Measurements from ENCODE around the gene BDP1.
"Not testable (repeated sequence)": the region's sequence is repeated elsewhere in the genome, so short reads cannot be mapped to it uniquely, and the experiment has no call there.

BDP1 gene

DNA sequence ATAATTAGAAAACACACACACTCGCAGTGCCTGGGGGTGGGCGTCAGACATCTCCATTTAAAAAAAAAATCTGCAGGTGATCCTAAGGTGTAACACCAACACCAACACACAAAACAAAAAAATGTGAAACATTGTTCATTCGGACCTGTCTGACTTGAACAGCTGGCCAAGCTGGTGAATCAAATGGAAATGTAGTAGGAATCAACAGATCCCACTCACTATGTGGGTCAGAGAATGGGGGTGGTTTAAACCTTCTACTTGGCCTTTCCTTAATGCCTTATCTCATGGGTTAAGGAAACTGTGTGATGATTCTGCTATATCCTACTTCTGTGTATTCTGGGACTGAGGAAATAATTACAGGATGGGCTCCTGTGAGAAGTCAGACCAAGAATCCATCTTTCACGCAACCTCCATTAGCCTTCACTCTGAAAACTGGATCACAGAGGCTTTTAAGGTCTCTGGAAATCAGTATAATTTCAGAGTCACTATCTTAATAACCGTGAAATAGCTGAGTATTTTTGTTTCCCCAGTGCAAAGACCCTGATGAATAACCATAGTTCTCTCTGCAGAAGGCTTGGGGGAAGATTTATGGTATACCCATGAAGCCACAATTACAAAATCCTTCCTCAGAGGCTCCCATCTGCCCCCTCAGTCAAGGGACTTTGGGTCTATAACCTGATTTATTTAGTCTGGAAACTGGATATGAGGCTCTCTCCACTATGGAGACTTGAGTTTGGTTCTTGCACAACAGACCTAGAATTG is 114.5 kb downstream of the BDP1 start:
- no peak for DNase-seq (ENCODE audit: low spot score)

DNA sequence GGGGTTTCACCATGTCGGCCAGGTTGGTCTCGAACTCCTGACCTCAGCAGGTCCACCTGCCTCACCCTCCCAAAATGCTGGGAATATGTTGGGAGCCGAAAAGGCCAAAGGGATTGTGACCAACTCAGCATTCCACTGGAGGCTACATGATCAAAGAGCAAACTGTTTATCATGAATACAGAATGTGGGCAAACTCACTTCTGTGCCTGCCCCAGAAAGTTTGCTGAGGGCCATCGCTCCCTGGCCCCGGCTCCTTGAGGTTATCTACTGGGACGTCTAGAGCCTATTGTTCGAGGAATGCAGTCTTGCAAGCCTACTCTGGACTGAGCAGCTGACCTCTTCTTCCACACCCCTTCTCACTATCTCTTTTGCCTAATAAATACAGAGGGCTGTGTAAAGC is 116.4 kb downstream of the BDP1 start:
- not testable (repeated sequence) for DNase-seq (ENCODE audit: low spot score)

GRCh38 chr5:71573591-71573990 is 118.1 kb downstream of the BDP1 start:
- DNase-seq (ENCODE audit: low spot score), result no peak

GRCh38 chr5:71575588-71575987 is 120.1 kb downstream of the BDP1 start:
- not testable (repeated sequence) for DNase-seq (ENCODE audit: low spot score)

- no peak for DNase-seq (ENCODE audit: low spot score)
These were observed 120.8 kb downstream of the BDP1 start for GRCh38 chr5:71576241-71576640.

- DNase-seq (ENCODE audit: low spot score), result not testable (repeated sequence)
These were observed 122.4 kb downstream of the BDP1 start for GRCh38 chr5:71577839-71578238.

- DNase-seq (ENCODE audit: low spot score), result no peak
These were observed 127.6 kb downstream of the BDP1 start for GRCh38 chr5:71582945-71583584.

- DNase-seq (ENCODE audit: low spot score), result peak; percentile 6
These were observed 130.8 kb downstream of the BDP1 start for GRCh38 chr5:71586052-71586940.

DNA sequence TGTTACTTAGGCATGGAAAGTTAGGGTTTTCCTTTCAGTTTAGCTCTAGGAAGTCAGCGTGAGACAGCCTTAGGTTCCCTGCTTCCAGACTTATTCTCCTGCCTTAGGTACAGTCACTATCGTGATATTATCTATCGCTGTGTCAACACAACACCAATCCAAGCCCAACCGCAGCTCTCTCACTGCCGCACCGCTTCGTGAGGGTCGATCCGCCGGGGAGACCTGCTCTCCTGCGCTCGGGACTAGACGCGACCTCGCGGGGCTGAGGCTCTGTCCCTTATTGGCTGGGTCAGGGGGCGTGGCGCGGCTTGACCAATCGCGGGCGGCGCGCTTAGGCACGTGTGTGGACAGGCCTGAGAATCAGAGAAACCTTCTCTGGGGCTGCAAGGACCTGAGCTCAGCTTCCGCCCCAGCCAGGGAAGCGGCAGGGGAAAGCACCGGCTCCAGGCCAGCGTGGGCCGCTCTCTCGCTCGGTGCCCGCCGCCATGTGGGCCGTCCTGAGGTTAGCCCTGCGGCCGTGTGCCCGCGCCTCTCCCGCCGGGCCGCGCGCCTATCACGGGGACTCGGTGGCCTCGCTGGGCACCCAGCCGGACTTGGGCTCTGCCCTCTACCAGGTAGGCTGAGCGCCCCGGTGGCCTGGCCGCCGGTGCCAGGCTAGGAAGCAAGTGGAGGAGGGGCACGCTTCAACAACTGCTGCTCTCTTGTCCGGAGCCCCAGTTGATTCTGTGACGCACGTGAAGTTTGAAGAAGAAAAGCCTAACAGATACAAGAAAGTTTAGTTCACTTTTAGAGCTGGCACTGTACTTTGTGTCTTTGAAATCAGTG is 131.7 kb downstream of the BDP1 start, which contains the start of gene MCCC2:
MCCC2 (plus strand) TSS at position 400 of the 825 bp plus-strand sequence; CDS start at position 486, 86 bp downstream.
- peak; percentile 97 for DNase-seq (ENCODE audit: low spot score)

GRCh38 chr5:71587766-71588532 is 132.5 kb downstream of the BDP1 start:
- no peak for DNase-seq (ENCODE audit: low spot score)

DNA sequence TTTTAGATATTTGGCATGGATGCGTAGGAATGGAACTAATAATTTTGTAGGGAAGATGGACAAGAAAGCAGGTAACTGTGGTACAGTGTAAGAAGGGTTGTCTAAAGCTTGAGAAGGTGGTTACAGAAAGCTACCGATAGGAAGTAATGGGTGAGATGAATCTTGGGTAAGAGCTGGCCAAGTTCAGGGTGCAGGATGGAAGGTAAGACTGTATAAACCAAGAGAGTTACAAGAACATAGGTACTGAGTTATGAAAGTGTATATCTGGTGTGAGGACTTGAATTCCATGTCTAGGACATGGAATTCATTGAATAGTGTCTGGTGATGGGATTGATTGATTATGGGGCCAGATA is 133.1 kb downstream of the BDP1 start:
- DNase-seq (ENCODE audit: low spot score), result no peak

DNA sequence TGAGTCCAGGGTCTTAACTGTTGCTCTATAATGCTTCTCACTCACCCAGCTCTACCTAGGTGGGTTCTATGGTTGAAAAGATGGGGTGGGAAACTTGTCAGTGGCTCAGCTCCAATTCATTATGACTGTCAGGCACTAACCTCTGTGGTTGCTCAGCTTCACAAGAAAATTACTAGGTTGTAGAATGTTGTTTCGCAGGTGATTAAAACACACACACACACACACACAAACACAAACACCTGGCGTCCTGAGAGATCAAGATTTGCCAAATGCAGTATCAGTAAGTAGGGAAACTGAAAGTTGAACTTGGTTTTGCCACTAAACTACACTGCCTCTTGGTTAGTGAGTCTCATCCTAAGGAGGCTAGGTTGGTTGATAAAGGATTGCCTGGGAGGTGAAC is 134.5 kb downstream of the BDP1 start:
- no peak for DNase-seq (ENCODE audit: low spot score)

- DNase-seq (ENCODE audit: low spot score), result no peak
These were observed 135.6 kb downstream of the BDP1 start for GRCh38 chr5:71591100-71591499.

- no peak for DNase-seq (ENCODE audit: low spot score)
These were observed 140.7 kb downstream of the BDP1 start for GRCh38 chr5:71596169-71596568.

- no peak for DNase-seq (ENCODE audit: low spot score)
These were observed 141.6 kb downstream of the BDP1 start for GRCh38 chr5:71597001-71597400.

DNA sequence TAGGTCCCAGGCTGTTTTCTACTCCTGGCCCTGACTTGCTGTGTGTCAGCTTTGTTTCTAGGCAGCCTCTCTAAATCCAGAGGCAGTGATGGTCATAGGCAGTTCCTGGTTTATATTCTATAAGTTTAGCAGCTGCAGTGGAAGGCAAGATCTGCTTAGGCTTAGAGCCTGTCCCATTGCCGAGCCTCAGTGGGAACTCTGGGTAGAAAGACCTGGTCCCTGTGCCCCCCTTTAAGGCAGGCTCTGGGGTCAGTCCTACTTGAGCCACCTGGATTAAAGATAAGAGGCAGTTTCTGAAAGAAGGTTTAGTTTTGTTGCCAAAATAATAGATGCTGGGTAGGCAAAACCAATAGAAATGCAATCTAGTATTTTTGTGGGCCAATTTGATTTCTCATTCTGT is 145.3 kb downstream of the BDP1 start:
- no peak for DNase-seq (ENCODE audit: low spot score)

DNA sequence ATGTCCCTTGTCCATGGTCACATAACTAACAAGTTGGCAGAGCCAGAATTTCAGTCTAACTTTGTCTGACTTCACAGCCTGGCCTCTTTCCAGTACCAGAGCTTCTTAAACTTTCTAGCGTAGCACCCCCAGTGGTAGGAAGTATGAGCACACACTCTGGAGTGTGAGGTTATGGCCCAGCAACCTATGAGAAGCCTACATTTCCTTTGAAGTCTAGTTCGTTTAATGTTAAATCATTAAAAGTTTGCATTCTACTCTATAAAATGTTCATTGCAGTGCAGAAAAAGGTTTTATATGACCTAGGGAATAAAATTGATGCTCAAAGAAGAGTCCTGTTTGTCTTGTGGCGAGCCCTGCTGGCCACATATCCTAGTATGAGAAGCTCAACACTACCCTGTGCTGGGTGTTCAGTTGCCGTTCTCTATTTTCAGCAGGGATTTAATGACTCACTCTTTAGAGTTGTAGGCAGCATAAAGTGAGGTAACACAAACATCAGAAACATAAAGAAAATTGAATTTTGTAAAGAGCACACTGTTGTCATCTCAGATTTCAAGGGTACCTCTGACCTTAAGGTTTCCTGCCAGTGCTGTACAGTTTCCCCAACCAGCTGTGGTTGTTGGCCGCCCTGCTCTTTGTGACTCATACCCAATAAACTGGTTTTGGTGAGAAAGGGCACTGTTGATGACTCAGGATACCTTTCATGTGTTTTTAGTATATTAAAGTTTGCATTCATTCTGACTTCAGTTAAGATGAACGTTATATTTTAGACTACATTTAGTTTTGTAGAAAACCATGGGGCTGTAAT is 146.0 kb downstream of the BDP1 start:
- peak; percentile 89 for DNase-seq (ENCODE audit: low spot score)

- DNase-seq (ENCODE audit: low spot score), result not testable (repeated sequence)
These were observed 154.5 kb downstream of the BDP1 start for GRCh38 chr5:71609916-71610315.

- DNase-seq (ENCODE audit: low spot score), result no peak
These were observed 160.4 kb downstream of the BDP1 start for GRCh38 chr5:71615809-71616208.

Data from AG08395 (cell line).